Measurements from ENCODE around the gene ST8SIA2.

Gene ST8SIA2

GRCh38 chr15:92410537-92410936 lies 16.9 kb downstream of the ST8SIA2 start:
- DNase-seq = no peak
- H3K9me3 ChIP-seq (ENCODE audit: control insufficient read depth, low read length) = no peaks in the 10 kb centered on the region
- no peak overlapping the region for H3K27ac ChIP-seq (ENCODE audit: insufficient read depth, low read length, poor library complexity, severe bottlenecking)
- H3K36me3 ChIP-seq (ENCODE audit: control insufficient read depth, insufficient read depth, low read length) = no peaks in the 10 kb centered on the region
- no peaks in the 10 kb centered on the region for H3K4me1 ChIP-seq (ENCODE audit: control insufficient read depth, insufficient read depth, low read length, poor library complexity, severe bottlenecking)
- H3K27me3 ChIP-seq (replicated peaks; ENCODE audit: control insufficient read depth, insufficient read depth, low read length, poor library complexity, severe bottlenecking) = no peaks in the 10 kb centered on the region
- no peak overlapping the region for H3K4me3 ChIP-seq (ENCODE audit: insufficient read depth, low read depth, low read length, poor library complexity, severe bottlenecking)

DNA sequence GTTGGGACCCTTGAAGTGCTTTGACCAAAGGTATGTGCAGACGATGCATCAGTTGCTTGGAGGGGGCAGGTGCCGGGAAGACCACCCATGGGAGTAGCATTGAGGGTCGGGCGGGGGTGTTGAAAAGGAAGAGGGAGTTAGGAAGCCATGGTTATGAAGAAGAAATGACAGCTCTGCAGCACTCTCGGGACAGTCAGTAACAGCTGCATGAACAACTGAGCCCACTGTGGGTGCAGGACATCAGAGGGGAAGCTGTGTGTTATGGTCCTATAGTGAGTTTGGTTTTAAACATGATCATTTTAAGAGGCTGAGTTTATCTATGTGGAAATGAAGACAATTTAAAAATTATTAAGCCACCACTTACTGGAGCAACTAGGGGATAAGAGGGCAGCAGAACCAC lies 17.6 kb downstream of the ST8SIA2 start:
- no peaks in the 10 kb centered on the region for H3K4me1 ChIP-seq (ENCODE audit: control insufficient read depth, insufficient read depth, low read length, poor library complexity, severe bottlenecking)
- DNase-seq = no peak
- H3K4me3 ChIP-seq (ENCODE audit: insufficient read depth, low read depth, low read length, poor library complexity, severe bottlenecking) = no peak overlapping the region

GRCh38 chr15:92413510-92413909 lies 19.8 kb downstream of the ST8SIA2 start:
- no peak for DNase-seq
- no peak overlapping the region for H3K27ac ChIP-seq (ENCODE audit: insufficient read depth, low read length, poor library complexity, severe bottlenecking)
- H3K27me3 ChIP-seq (replicated peaks; ENCODE audit: control insufficient read depth, insufficient read depth, low read length, poor library complexity, severe bottlenecking) = no peaks in the 10 kb centered on the region

More for the DNA sequence above, 17.6 kb downstream of the ST8SIA2 start:
- no peak overlapping the region for H3K27ac ChIP-seq (ENCODE audit: insufficient read depth, low read length, poor library complexity, severe bottlenecking)
- no peaks in the 10 kb centered on the region for H3K9me3 ChIP-seq (ENCODE audit: control insufficient read depth, low read length)
- no peaks in the 10 kb centered on the region for H3K36me3 ChIP-seq (ENCODE audit: control insufficient read depth, insufficient read depth, low read length)
- H3K27me3 ChIP-seq (replicated peaks; ENCODE audit: control insufficient read depth, insufficient read depth, low read length, poor library complexity, severe bottlenecking) = no peaks in the 10 kb centered on the region

DNA sequence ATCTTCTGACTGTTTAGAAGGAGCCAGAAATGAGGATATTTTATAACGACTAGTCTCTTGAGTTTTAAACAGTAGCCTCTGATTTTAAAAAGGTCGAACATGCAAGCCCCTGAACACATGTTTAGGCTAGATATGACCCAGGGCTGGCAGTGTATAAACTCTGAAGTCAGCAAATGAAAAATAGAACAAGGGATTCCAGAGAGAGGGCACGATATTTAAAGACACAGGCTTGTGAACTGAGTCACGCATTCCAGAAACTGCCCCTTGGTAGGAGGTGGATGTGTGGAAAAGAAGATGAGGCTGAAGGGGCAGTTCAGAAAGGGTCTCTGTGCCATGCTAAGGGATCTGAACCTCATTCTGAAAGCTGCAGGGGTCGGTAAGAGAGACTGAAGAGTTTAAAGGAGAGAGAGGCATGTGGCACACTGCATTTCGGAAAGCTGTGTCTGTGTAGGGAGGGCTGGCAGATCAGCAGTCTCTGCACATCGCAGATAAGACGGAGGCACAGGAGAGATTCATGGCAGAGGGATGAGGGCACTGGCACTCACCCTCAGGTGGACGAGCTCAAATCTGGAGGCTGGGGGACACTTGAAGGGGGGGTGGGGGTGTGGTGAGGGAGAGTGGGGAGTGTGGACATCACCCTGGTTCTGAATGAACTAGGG lies 22.1 kb downstream of the ST8SIA2 start:
- peaks cover 2% of the 10 kb centered on the region for H3K27me3 ChIP-seq (replicated peaks; ENCODE audit: control insufficient read depth, insufficient read depth, low read length, poor library complexity, severe bottlenecking)
- no peak overlapping the region for H3K4me3 ChIP-seq (ENCODE audit: insufficient read depth, low read depth, low read length, poor library complexity, severe bottlenecking)
- H3K27ac ChIP-seq (ENCODE audit: insufficient read depth, low read length, poor library complexity, severe bottlenecking) = no peak overlapping the region
- DNase-seq = no peak
- no peaks in the 10 kb centered on the region for H3K36me3 ChIP-seq (ENCODE audit: control insufficient read depth, insufficient read depth, low read length)
- no peaks in the 10 kb centered on the region for H3K9me3 ChIP-seq (ENCODE audit: control insufficient read depth, low read length)
- H3K4me1 ChIP-seq (ENCODE audit: control insufficient read depth, insufficient read depth, low read length, poor library complexity, severe bottlenecking) = no peaks in the 10 kb centered on the region

More at GRCh38 chr15:92413510-92413909, 19.8 kb downstream of the ST8SIA2 start:
- Histone ChIP-seq H3K4me1 (ENCODE audit: control insufficient read depth, insufficient read depth, low read length, poor library complexity, severe bottlenecking) (no peaks in the 10 kb centered on the region), H3K9me3 (ENCODE audit: control insufficient read depth, low read length) (no peaks in the 10 kb centered on the region), H3K4me3 (ENCODE audit: insufficient read depth, low read depth, low read length, poor library complexity, severe bottlenecking) (no peak overlapping the region), H3K36me3 (ENCODE audit: control insufficient read depth, insufficient read depth, low read length) (no peaks in the 10 kb centered on the region)

- DNase-seq = no peak
- H3K27me3 ChIP-seq (replicated peaks; ENCODE audit: control insufficient read depth, insufficient read depth, low read length, poor library complexity, severe bottlenecking) = peaks cover 2% of the 10 kb centered on the region
- H3K4me3 ChIP-seq (ENCODE audit: insufficient read depth, low read depth, low read length, poor library complexity, severe bottlenecking) = no peak overlapping the region
- no peak overlapping the region for H3K27ac ChIP-seq (ENCODE audit: insufficient read depth, low read length, poor library complexity, severe bottlenecking)
- no peaks in the 10 kb centered on the region for H3K9me3 ChIP-seq (ENCODE audit: control insufficient read depth, low read length)
- no peaks in the 10 kb centered on the region for H3K4me1 ChIP-seq (ENCODE audit: control insufficient read depth, insufficient read depth, low read length, poor library complexity, severe bottlenecking)
- no peaks in the 10 kb centered on the region for H3K36me3 ChIP-seq (ENCODE audit: control insufficient read depth, insufficient read depth, low read length)
These were observed 22.9 kb downstream of the ST8SIA2 start for GRCh38 chr15:92416557-92416956.

GRCh38 chr15:92417716-92418115 lies 24.0 kb downstream of the ST8SIA2 start:
- Histone ChIP-seq H3K4me3 (ENCODE audit: insufficient read depth, low read depth, low read length, poor library complexity, severe bottlenecking) (no peak overlapping the region), H3K36me3 (ENCODE audit: control insufficient read depth, insufficient read depth, low read length) (no peaks in the 10 kb centered on the region), H3K27ac (ENCODE audit: insufficient read depth, low read length, poor library complexity, severe bottlenecking) (no peak overlapping the region), H3K4me1 (ENCODE audit: control insufficient read depth, insufficient read depth, low read length, poor library complexity, severe bottlenecking) (no peaks in the 10 kb centered on the region), H3K27me3 (replicated peaks; ENCODE audit: control insufficient read depth, insufficient read depth, low read length, poor library complexity, severe bottlenecking) (peaks cover 2% of the 10 kb centered on the region), H3K9me3 (ENCODE audit: control insufficient read depth, low read length) (no peaks in the 10 kb centered on the region)
- no peak for DNase-seq

GRCh38 chr15:92418864-92419263 lies 25.2 kb downstream of the ST8SIA2 start:
- no peaks in the 10 kb centered on the region for H3K36me3 ChIP-seq (ENCODE audit: control insufficient read depth, insufficient read depth, low read length)
- no peak overlapping the region for H3K4me3 ChIP-seq (ENCODE audit: insufficient read depth, low read depth, low read length, poor library complexity, severe bottlenecking)
- H3K9me3 ChIP-seq (ENCODE audit: control insufficient read depth, low read length) = no peaks in the 10 kb centered on the region
- DNase-seq = no peak
- H3K27ac ChIP-seq (ENCODE audit: insufficient read depth, low read length, poor library complexity, severe bottlenecking) = no peak overlapping the region
- H3K4me1 ChIP-seq (ENCODE audit: control insufficient read depth, insufficient read depth, low read length, poor library complexity, severe bottlenecking) = no peaks in the 10 kb centered on the region
- H3K27me3 ChIP-seq (replicated peaks; ENCODE audit: control insufficient read depth, insufficient read depth, low read length, poor library complexity, severe bottlenecking) = peaks cover 2% of the 10 kb centered on the region

- no peaks in the 10 kb centered on the region for H3K36me3 ChIP-seq (ENCODE audit: control insufficient read depth, insufficient read depth, low read length)
- no peak overlapping the region for H3K4me3 ChIP-seq (ENCODE audit: insufficient read depth, low read depth, low read length, poor library complexity, severe bottlenecking)
- H3K27me3 ChIP-seq (replicated peaks; ENCODE audit: control insufficient read depth, insufficient read depth, low read length, poor library complexity, severe bottlenecking) = peaks cover 2% of the 10 kb centered on the region
- H3K4me1 ChIP-seq (ENCODE audit: control insufficient read depth, insufficient read depth, low read length, poor library complexity, severe bottlenecking) = no peaks in the 10 kb centered on the region
- H3K27ac ChIP-seq (ENCODE audit: insufficient read depth, low read length, poor library complexity, severe bottlenecking) = no peak overlapping the region
- DNase-seq = no peak
- H3K9me3 ChIP-seq (ENCODE audit: control insufficient read depth, low read length) = no peaks in the 10 kb centered on the region
These were observed 28.3 kb downstream of the ST8SIA2 start for GRCh38 chr15:92421976-92422375.

- H3K36me3 ChIP-seq (ENCODE audit: control insufficient read depth, insufficient read depth, low read length) = no peaks in the 10 kb centered on the region
- no peak overlapping the region for H3K4me3 ChIP-seq (ENCODE audit: insufficient read depth, low read depth, low read length, poor library complexity, severe bottlenecking)
- no peaks in the 10 kb centered on the region for H3K9me3 ChIP-seq (ENCODE audit: control insufficient read depth, low read length)
- H3K27ac ChIP-seq (ENCODE audit: insufficient read depth, low read length, poor library complexity, severe bottlenecking) = no peak overlapping the region
- H3K27me3 ChIP-seq (replicated peaks; ENCODE audit: control insufficient read depth, insufficient read depth, low read length, poor library complexity, severe bottlenecking) = no peaks in the 10 kb centered on the region
- H3K4me1 ChIP-seq (ENCODE audit: control insufficient read depth, insufficient read depth, low read length, poor library complexity, severe bottlenecking) = no peaks in the 10 kb centered on the region
- no peak for DNase-seq
These were observed 32.0 kb downstream of the ST8SIA2 start for GRCh38 chr15:92425578-92426225.

GRCh38 chr15:92429378-92430068 lies 35.8 kb downstream of the ST8SIA2 start:
- H3K4me3 ChIP-seq (ENCODE audit: insufficient read depth, low read depth, low read length, poor library complexity, severe bottlenecking) = no peak overlapping the region
- no peaks in the 10 kb centered on the region for H3K9me3 ChIP-seq (ENCODE audit: control insufficient read depth, low read length)
- H3K36me3 ChIP-seq (ENCODE audit: control insufficient read depth, insufficient read depth, low read length) = no peaks in the 10 kb centered on the region
- H3K27ac ChIP-seq (ENCODE audit: insufficient read depth, low read length, poor library complexity, severe bottlenecking) = no peak overlapping the region
- no peaks in the 10 kb centered on the region for H3K27me3 ChIP-seq (replicated peaks; ENCODE audit: control insufficient read depth, insufficient read depth, low read length, poor library complexity, severe bottlenecking)
- no peaks in the 10 kb centered on the region for H3K4me1 ChIP-seq (ENCODE audit: control insufficient read depth, insufficient read depth, low read length, poor library complexity, severe bottlenecking)
- DNase-seq = no peak
